Nephron (organoid): ENCODE data around the gene AGRP.

Experiments used
- H3K27ac Mint-ChIP-seq, 3 experiments: 2 replicates each; pipeline ENCODE4 v1.8.0; 2020; ENCODE audit warnings: mixed read lengths in 3 of 3, mild to moderate bottlenecking in 2 of 3, moderate library complexity in 1 of 3
- H3K27me3 Mint-ChIP-seq: 2 replicates; pipeline ENCODE4 v1.8.0; 2021; ENCODE audit warnings: low read depth, mild to moderate bottlenecking, moderate library complexity, mixed read lengths
- H3K36me3 Mint-ChIP-seq: 2 replicates; pipeline ENCODE4 v1.8.0; 2020; ENCODE audit warnings: low read depth, mixed read lengths
- H3K4me1 Mint-ChIP-seq: 2 replicates; pipeline ENCODE4 v1.8.0; 2020; ENCODE audit warnings: mixed read lengths
- H3K4me3 Mint-ChIP-seq, 3 experiments: 2 replicates each; pipeline ENCODE4 v1.8.0; 2020; ENCODE audit warnings: mild to moderate bottlenecking in 3 of 3, mixed read lengths in 3 of 3, moderate library complexity in 2 of 3
- H3K9me3 Mint-ChIP-seq: 2 replicates; pipeline ENCODE4 v1.8.0; 2020; ENCODE audit warnings: mixed read lengths
- TF ChIP-seq, protein P1 (sequence below), 3 experiments: fragments of 200-600 bp; sonication (generic); IDR thresholded peaks; one replicate each; pipeline ENCODE4 v1.5.0; 2021; ENCODE audit warnings: antibody characterized with exemption in 3 of 3; ENCODE audit not compliant: unreplicated experiment in 3 of 3

The AGRP gene

GRCh38 chr16:67441271-67441753 lies 42.0 kb downstream of the AGRP start:
- H3K36me3 Mint-ChIP-seq: peaks cover 28% of the 10 kb centered on the region
- H3K27me3 Mint-ChIP-seq: no peaks in the 10 kb centered on the region
- peaks cover 44% of the 10 kb centered on the region for H3K4me1 Mint-ChIP-seq
- no peak overlapping the region for H3K4me3 Mint-ChIP-seq
- H3K9me3 Mint-ChIP-seq: no peaks in the 10 kb centered on the region
- peak overlapping the region in 2 of 3 experiments; percentile 23 to 53 for H3K27ac Mint-ChIP-seq
- TF ChIP-seq, protein P1, sequence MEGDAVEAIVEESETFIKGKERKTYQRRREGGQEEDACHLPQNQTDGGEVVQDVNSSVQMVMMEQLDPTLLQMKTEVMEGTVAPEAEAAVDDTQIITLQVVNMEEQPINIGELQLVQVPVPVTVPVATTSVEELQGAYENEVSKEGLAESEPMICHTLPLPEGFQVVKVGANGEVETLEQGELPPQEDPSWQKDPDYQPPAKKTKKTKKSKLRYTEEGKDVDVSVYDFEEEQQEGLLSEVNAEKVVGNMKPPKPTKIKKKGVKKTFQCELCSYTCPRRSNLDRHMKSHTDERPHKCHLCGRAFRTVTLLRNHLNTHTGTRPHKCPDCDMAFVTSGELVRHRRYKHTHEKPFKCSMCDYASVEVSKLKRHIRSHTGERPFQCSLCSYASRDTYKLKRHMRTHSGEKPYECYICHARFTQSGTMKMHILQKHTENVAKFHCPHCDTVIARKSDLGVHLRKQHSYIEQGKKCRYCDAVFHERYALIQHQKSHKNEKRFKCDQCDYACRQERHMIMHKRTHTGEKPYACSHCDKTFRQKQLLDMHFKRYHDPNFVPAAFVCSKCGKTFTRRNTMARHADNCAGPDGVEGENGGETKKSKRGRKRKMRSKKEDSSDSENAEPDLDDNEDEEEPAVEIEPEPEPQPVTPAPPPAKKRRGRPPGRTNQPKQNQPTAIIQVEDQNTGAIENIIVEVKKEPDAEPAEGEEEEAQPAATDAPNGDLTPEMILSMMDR (IDR thresholded peaks at IDR 0.05; ENCODE audit: unreplicated experiment in 3 of 3): no peak

DNA sequence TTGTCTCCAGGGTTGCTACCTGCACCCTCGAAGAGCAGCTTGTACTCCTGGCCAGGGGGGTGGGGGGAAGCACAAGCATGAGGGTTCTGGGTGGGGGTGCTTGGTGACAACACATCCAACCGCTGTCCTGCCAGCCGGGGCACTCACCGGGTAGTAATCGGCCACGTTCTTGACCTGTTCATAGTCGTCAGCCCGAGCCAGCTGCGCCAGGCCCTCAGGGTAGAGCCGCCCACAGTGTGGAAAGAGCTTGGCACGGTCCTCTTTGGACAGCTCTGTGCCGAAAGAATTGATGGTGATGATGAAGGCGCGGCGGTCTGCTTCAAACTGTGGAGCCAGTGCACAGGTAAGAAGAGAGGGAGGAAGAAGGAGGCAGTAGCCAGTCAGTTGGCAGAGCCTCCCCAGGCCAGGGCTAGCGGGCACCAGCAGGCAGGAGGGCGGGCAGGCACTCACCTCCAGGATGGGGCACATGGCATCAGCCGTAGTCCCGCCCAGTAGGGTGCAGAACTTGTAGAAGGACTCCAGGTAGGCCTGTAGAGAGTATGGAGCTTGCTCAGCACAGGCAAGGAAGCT lies 44.4 kb downstream of the AGRP start:
- Mint-ChIP-seq H3K9me3 (no peaks in the 10 kb centered on the region), H3K4me1 (peaks cover 28% of the 10 kb centered on the region), H3K36me3 (peaks cover 28% of the 10 kb centered on the region), H3K4me3 (no peak overlapping the region), H3K27ac (peak overlapping the region in 1 of 3 experiments; percentile 37), H3K27me3 (no peaks in the 10 kb centered on the region)
- TF ChIP-seq, protein P1 (IDR thresholded peaks at IDR 0.05; ENCODE audit: unreplicated experiment in 3 of 3): no peak

DNA sequence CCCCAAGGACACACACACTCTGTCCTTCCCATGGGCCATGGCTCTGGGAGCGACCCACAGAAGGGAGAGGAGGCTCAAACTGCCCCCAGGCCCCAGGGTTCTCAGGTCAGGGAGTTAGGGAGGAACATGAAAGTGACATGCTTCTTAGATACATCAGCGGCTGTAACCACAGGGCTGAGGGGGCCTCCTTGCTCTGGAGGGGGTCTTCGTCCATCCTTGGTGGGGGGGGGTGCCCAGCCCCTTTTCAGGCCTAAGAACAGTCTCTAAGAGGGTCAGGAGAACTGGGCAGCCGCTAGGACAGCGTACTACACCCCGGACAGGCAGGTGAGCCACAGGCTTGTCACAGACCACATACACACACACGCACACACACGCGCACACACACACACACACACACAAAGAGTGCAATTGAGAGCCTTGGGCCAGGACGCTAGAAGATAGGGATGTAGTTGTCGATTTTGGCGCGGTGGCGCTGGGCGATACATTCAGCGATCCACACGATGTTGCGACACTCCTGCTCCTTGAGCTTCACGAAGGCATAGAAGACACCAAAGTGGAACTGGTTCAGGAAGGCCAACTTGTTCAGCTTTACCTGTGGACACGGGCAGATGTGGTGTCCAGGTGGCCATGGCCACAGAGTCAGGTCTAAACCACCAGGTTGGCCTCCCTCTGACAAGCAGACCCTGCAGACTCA lies 45.1 kb downstream of the AGRP start:
- Mint-ChIP-seq H3K36me3 (peaks cover 25% of the 10 kb centered on the region), H3K27me3 (no peaks in the 10 kb centered on the region), H3K9me3 (no peaks in the 10 kb centered on the region), H3K4me1 (peaks cover 26% of the 10 kb centered on the region), H3K4me3 (no peak overlapping the region), H3K27ac (peak overlapping the region in 1 of 3 experiments; percentile 37)
- TF ChIP-seq, protein P1 (IDR thresholded peaks at IDR 0.05; ENCODE audit: unreplicated experiment in 3 of 3): no peak

DNA sequence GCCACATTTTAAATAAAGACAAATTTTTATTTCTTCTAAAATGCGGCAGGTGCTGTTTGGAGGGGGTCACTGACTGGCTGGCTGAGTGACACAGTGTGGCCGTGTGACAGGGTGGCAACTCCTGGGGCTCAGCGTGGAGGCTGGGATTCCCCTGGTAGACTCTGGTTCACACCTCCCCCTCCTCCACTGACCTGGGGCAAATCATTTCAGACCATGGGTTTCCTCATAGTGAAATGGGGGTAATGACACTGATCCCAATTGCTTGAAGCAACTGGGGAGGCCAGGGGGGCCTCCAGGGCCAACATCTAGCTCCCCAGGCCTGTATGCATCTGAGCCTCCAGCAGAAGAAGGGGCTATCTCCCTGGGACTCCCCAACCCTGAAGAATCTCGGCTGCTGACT lies 45.8 kb downstream of the AGRP start:
- no peak overlapping the region for H3K27ac Mint-ChIP-seq
- TF ChIP-seq, protein P1 (IDR thresholded peaks at IDR 0.05; ENCODE audit: unreplicated experiment in 3 of 3): no peak
- H3K36me3 Mint-ChIP-seq: peaks cover 24% of the 10 kb centered on the region
- H3K4me3 Mint-ChIP-seq: no peak overlapping the region
- H3K4me1 Mint-ChIP-seq: peaks cover 26% of the 10 kb centered on the region
- H3K27me3 Mint-ChIP-seq: peaks cover under 1% of the 10 kb centered on the region
- H3K9me3 Mint-ChIP-seq: no peaks in the 10 kb centered on the region

DNA sequence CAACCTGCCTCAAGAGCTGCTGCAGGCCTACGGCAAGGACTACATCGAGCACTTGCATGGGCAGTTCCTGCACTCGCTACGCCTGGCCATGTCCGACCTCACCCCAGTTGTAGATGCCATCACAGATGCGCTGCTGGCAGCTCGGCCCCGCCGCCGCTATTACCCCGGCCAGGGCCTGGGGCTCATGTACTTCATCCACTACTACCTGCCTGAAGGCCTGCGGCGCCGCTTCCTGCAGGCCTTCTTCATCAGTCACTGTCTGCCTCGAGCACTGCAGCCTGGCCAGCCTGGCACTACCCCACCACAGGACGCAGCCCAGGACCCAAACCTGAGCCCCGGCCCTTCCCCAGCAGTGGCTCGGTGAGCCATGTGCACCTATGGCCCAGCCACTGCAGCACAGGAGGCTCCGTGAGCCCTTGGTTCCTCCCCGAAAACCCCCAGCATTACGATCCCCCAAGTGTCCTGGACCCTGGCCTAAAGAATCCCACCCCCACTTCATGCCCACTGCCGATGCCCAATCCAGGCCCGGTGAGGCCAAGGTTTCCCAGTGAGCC lies 46.6 kb downstream of the AGRP start:
- Mint-ChIP-seq H3K4me3 (no peak overlapping the region), H3K27me3 (peaks cover 5% of the 10 kb centered on the region)

More for the DNA sequence above, 46.6 kb downstream of the AGRP start:
- Mint-ChIP-seq H3K36me3 (peaks cover 22% of the 10 kb centered on the region), H3K9me3 (no peaks in the 10 kb centered on the region), H3K4me1 (peaks cover 26% of the 10 kb centered on the region), H3K27ac (no peak overlapping the region)
- TF ChIP-seq, protein P1 (IDR thresholded peaks at IDR 0.05; ENCODE audit: unreplicated experiment in 3 of 3): no peak
